HTR-8/SVneo (cell line): ENCODE data around the gene THOC3.
"Not testable (repeated sequence)": the region's sequence is repeated elsewhere in the genome, so short reads cannot be mapped to it uniquely, and the experiment has no call there.

Source experiments
- DNase-seq: peaks from one replicate; pipeline ENCODE4 v3.0.0; 2011; ENCODE audit warnings: low spot score, mixed read lengths; ENCODE audit not compliant: insufficient read length
- FAIRE-seq: peaks from 2 replicates; lab custom pipeline; 2011; peaks lifted over from hg19 to GRCh38; lab: Jason Lieb, UNC

The THOC3 gene

GRCh38 chr5:175967471-175968372, at the start of gene THOC3:
Gene THOC3, minus strand, starts transcription at chr5:175968315. Its CDS starts 107 bp downstream, at chr5:175968208.
- DNase-seq, result not testable (repeated sequence)
- FAIRE-seq, result peak; percentile 76

- DNase-seq, FAIRE-seq: not testable (repeated sequence)
Observed at GRCh38 chr5:176017324-176017723, 49.2 kb upstream of the THOC3 start.

DNA sequence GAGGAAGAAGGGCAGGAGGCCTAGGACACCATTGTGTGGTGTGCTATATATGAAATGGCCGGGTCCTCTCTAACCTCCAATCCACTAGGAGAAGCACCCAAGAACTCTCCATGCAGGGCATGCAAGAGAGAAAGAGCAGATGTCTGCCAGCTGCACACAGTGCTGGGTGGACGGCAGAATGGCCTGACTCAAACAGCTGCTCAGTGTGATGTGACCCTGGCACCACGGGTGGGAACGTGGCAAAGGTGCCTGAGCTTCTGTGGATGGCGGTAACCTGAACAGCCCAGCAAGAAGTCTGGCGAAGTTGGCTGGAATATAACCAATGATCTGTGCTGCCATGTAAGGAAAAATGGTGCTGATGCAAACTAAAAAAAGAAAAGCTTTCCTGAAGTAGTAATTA, 46.2 kb upstream of the THOC3 start:
- not testable (repeated sequence) for FAIRE-seq

DNA sequence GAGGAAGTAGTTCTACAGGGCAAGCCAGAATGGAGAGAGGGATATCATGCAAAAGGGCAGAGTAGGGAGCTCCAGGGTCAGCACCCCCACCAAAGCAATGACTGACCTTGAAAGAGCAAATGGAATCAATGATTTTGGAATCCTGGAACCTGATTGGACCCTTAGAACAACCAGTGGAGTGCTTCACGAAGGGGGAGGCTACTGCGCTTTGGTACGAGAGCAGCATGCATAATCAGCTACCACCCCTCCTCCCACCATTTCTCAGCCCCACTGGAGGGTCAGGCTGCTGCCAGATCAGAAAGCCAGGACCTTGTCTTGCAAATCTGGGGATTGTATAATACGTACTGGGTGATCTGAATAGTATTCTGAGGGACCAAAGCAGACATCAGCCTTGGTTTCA, 43.0 kb upstream of the THOC3 start:
- not testable (repeated sequence) for DNase-seq, FAIRE-seq

More for the DNA sequence above, 46.2 kb upstream of the THOC3 start:
- not testable (repeated sequence) for DNase-seq

GRCh38 chr5:176010202-176010601, 42.1 kb upstream of the THOC3 start:
- not testable (repeated sequence) for DNase-seq

DNA sequence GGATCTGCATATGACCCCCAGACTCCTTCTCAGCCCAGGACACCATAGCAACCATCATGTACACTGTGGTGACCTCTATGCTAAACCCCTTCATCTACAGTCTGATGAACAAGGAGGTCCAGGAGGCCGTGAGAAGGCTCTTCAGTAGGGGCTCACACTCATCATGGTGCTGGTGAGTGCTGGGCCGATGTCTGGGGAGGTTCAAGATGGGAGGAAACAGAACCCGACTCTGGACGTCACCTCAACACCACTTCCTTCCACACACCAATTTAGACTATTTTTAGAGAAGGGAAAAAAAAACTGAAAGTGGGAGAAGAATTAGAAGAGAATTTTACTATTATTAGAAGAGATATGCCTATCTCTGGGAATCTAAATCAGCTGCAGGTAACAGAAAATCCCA, 39.1 kb upstream of the THOC3 start:
- FAIRE-seq, DNase-seq: not testable (repeated sequence)

More at GRCh38 chr5:176010202-176010601, 42.1 kb upstream of the THOC3 start:
- FAIRE-seq, result not testable (repeated sequence)

GRCh38 chr5:176006819-176007218, 38.7 kb upstream of the THOC3 start:
- DNase-seq, FAIRE-seq: not testable (repeated sequence)

DNA sequence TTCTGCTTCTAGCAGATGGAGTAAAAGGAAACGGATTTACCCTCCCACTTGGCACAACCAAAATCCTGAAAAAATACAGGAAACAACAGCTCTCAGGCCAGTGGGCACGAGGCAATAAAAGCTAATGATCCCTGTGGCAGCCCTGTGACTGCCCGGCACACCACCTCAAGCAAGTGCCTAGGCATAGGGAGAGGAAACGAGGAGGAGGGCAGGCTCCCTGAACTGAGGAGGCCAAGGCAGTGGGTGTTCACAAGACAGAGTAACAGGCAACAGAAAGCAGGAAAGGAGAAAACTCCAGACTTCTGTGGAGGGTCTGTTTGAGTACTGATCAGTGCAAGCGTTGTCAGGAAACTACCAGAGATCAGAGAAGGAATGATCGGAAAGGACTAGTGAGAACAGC, 29.9 kb upstream of the THOC3 start:
- DNase-seq, FAIRE-seq: not testable (repeated sequence)

DNA sequence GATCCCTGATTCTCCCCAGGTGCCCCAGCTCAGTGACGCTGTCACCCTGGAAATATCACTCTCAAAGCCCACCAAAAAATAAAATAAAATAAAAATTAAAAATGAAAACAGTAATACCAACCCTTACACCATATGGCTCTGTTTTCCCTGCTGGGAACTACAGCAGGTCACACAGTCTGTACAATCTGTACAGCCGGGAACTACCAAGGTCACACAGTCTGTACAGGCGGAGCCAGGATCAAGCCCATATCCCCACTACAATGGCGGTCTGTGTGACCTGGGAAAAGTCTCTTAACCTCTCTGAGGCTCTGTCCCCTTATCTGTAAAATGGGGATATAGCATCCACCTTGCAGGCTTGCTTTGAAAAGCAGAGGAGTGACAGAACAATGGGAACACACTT, 29.4 kb upstream of the THOC3 start:
- not testable (repeated sequence) for DNase-seq
- peak; percentile 72 for FAIRE-seq

DNA sequence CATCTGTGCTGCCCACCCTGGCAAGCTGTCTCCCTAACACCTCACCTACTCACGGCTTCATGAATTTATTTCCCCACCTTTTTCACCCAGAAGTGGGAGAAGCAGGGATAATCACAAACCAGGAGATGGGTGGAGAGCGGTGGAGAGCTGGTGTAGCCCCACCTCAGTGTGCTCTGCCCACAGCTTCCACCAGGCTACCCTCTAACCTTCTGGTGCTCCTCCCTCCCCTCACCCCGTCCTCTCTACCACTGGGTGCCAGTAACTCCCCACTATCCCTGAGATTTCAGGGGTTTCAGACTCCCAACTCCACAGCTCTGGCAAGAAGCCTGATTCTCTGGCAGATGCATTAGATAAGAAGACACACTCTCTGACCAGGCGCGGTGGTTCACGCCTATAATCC, 28.7 kb upstream of the THOC3 start:
- FAIRE-seq, DNase-seq: not testable (repeated sequence)

DNA sequence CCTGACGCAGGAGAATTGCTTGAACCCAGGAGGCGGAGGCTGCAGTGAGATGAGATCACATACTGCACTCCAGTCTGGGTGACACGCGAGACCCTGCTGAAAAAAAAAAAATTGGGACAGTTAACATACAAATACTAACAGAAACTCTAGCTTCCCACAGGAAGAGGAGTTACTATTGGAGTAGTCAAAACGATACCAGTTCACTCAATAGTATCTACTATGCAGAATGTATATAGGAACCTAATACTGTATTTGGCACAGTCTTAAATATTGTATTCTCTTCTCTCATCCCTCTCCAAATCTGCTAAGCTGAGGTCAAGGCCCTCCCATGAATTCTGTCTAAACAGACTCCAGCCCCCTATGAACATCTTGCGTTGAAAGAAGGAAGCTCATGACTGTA, 27.4 kb upstream of the THOC3 start:
- DNase-seq, FAIRE-seq: not testable (repeated sequence)

DNA sequence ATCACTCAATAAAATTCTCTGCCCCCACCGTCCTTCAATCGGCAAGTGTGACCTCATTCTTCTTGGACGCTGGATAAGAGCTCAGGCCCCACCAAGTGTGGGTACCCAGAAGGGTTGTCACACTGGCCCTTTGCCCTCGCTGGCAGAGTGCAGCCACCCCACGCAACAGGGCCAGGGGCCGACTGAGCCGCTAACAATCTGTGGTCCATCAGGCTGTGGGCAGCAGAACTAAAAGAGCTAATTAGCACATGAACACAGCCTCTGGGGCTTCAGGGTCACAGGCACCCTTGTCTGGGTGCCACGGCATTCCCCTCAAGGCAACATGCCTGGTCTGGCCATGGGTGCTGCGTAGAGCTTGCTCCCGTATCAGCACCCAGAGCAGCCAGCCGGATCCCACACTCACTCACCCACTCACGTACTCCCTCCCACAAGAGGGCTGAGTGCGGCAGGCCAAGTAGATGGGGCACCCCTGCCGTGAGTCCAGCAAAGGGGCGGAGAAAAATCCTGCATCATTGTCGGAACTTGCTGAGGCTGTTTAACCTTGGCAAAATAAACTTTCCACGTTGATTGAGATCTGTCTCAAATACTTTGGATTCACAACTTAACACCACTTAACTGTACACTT, 11.4 kb upstream of the THOC3 start:
- DNase-seq, result not testable (repeated sequence)
- FAIRE-seq, result peak; percentile 49

DNA sequence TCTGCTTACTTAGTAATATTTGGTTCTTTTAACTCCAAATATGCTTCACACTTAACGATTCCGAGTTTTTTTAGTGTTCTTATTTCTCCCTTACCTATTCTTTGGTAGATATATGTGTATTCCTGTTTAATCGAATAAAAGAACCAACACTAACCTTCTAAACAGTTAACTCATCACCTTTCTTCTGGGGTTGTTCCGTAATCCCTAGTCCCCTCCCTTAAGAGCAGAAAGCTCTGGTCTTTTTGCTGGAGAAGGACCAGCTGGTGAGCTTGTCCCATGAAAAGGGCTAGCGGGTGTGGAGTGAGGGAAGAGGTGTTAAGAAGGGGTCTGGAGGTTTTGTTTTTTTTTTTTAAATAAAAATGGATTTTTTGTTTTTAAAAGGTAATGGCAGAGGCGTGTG, 266 bp upstream of the THOC3 start:
- not testable (repeated sequence) for DNase-seq, FAIRE-seq

GRCh38 chr5:175962329-175962728, 5.8 kb downstream of the THOC3 start:
- DNase-seq, FAIRE-seq: not testable (repeated sequence)

DNA sequence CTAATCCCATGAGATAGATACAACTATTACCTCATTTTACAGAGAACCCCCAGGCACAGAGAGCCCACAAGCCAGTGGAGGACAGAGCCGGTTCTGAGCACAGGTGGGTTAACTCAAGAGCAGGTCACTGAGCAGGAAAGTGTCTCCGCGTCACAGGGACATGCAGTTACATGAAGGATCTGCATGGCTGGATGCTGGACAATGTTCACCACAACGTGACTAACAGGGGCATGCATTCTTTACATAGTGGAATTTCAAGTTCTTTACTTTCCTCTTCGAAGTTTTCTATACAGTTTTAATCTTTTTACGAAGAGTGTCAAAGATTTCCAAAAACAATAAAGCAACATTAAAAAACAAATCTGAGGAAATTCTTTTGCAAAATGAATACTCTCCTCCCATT, 7.9 kb downstream of the THOC3 start:
- not testable (repeated sequence) for FAIRE-seq, DNase-seq

DNA sequence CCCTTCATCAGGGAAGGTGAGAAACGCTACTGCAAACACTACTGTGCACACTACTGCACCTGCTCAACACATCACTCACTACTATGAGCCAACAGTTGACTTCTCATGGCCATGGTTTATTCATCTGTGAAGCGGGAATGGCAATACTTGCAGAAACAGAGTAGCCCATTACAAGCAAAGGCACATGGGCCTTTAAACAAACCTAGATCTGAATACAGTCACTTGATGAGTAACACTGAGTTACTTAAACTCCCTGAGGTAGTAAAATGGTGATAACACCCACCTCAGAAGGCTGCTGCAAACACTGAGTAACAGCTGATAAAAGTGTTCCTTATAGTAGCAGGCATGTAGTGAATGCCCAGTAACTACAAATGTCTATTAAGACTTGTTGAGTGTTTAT, 9.6 kb downstream of the THOC3 start:
- not testable (repeated sequence) for FAIRE-seq, DNase-seq

DNA sequence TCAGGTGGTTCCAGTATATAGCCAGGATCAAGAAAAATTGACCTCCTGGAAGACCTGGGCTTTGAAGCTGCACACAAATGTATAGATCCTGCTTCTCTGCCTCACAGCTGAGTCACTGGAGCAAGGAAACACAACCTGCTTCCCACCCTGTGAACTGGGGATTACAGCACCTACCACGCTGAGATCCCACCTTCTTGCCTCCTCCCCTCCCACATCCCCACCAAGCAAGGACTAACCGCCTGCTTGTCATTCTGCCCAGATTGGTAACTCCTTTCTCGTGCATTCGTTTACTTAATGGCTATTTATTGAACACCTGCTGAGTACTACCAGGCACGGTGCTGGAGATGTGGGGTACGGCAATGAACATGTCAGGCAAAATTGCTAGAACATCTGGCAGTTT, 14.0 kb downstream of the THOC3 start:
- not testable (repeated sequence) for DNase-seq, FAIRE-seq

- not testable (repeated sequence) for FAIRE-seq, DNase-seq
Observed at GRCh38 chr5:175952810-175953209, 15.3 kb downstream of the THOC3 start.

DNA sequence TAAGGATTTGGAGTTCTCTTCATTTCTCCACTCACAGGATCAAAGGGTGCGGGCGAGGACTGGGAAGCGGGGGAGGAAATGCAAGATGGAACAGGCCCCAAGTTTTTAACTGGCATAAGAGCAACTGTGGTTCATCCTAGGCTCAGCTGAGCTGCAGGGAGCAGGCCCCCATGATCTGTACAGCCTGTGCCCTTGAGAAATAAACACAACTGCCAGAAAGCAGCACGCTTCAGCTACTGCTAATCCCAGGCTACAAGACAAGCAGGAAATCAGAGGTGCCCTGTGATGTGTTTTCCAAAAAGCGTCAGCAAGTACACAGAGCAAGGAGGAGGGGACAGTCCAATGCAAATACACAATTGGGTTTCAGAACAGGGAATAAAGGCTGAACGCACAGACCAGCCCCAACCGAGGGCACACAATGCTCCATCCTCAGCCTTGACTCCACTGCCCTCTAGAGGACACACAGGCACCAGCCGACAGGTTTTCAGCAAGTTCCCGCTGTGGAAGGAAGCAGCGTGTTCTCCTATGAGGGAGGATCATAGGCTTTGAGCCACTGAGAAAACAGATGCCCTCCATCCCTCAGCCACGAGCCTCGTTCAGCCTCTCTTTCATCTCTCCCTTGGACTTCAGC, 16.7 kb downstream of the THOC3 start:
- not testable (repeated sequence) for DNase-seq
- peak; percentile 84 for FAIRE-seq
